ENCODE data around the gene GALNT14. TPM values are rescaled to one million over a fixed set of nuclear protein-coding genes. Genes with fewer than 3 reads are reported as not detected.

The GALNT14 gene
- polyA plus RNA-seq, 1 experiment, result 3.5 TPM

DNA sequence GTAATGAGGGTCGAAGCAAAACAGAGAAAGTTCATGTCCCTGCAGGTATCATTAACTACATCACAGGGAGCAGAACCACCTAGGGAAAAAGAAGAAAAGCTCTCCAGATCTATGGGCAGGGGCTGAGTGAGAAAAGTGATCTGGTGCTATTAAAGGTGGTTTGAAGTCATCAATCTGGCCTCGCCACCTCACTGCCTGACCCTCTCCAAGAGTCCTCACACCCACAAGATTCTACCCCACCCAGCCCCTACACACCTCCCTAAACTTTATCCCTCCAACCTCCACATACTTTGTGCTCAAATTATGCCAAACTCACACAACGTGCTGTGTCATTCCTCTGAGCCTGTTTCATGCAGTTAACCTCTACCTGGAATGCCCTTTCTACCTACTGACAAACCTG, 2.2 kb downstream of the GALNT14 start:
- Histone ChIP-seq H3K4me3 (ENCODE audit: low read depth, low read length) (no peak overlapping the region), H3K36me3 (ENCODE audit: control insufficient read depth, insufficient read depth, low read length) (no peaks in the 10 kb centered on the region), H3K27me3 (ENCODE audit: control insufficient read depth, insufficient read depth, low read length) (peaks cover 8% of the 10 kb centered on the region)
- ChIA-PET POLR2A (no interaction called here), CTCF (interaction anchor here (0.5 kb wide), 1 partner anchor 925 kb away, joined by 3 read pairs; no protein-coding TSS in a partner anchor)
- no peak for DNase-seq (ENCODE audit: low read depth)
- TF ChIP-seq, protein P1, sequence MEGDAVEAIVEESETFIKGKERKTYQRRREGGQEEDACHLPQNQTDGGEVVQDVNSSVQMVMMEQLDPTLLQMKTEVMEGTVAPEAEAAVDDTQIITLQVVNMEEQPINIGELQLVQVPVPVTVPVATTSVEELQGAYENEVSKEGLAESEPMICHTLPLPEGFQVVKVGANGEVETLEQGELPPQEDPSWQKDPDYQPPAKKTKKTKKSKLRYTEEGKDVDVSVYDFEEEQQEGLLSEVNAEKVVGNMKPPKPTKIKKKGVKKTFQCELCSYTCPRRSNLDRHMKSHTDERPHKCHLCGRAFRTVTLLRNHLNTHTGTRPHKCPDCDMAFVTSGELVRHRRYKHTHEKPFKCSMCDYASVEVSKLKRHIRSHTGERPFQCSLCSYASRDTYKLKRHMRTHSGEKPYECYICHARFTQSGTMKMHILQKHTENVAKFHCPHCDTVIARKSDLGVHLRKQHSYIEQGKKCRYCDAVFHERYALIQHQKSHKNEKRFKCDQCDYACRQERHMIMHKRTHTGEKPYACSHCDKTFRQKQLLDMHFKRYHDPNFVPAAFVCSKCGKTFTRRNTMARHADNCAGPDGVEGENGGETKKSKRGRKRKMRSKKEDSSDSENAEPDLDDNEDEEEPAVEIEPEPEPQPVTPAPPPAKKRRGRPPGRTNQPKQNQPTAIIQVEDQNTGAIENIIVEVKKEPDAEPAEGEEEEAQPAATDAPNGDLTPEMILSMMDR (IDR thresholded peaks at IDR 0.05; ENCODE audit: insufficient read depth, low read depth, low read length), result no peak

DNA sequence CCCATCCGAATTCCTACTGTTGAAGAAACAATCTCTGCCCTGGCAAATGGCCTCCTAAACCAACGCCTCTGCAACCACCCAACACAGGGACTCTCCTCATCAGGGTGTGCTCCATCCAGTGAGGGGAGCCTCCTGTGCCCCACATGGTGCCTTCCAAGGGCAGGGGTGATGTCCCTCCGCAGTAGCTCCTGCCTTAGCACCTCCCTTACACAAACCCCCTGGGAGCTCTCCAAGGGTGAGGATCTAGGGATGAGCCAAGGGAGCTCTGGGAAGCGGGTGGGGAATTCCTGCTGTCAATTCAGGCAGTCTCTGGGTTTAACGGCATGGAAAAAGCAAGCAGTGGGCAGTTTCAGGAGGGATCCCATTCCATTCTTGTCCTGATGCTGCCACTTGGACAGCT, 3.8 kb downstream of the GALNT14 start:
- no peaks in the 10 kb centered on the region for H3K36me3 ChIP-seq (ENCODE audit: control insufficient read depth, insufficient read depth, low read length)
- TF ChIP-seq, protein P1 (IDR thresholded peaks at IDR 0.05; ENCODE audit: insufficient read depth, low read depth, low read length), result no peak
- no peak overlapping the region for H3K4me3 ChIP-seq (ENCODE audit: low read depth, low read length)
- CTCF ChIA-PET, result no interaction called here
- POLR2A ChIA-PET, result no interaction called here
- DNase-seq (ENCODE audit: low read depth), result no peak
- peaks cover 8% of the 10 kb centered on the region for H3K27me3 ChIP-seq (ENCODE audit: control insufficient read depth, insufficient read depth, low read length)

DNA sequence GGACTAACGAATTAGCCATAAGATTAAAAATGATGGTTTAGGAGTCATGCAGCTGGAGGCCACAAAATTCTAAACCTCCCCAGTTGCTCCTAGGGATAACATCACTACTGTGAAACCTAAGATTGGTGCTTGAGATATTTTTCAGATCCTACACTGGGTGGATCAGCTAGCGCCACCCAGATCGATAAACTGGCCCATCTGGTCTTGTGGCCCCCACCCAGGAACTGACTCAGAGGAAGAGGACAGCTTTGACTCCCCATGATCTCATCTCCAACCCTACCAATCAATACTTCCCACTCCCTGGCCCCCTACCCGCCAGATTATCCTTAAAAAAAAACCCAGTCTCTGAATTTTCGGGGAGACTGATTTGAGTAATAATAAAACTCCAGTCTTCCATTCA, 5.5 kb downstream of the GALNT14 start:
- ChIA-PET POLR2A (no interaction called here), CTCF (no interaction called here)
- DNase-seq (ENCODE audit: low read depth), result no peak
- TF ChIP-seq, protein P1 (IDR thresholded peaks at IDR 0.05; ENCODE audit: insufficient read depth, low read depth, low read length), result no peak
- Histone ChIP-seq H3K27me3 (ENCODE audit: control insufficient read depth, insufficient read depth, low read length) (peaks cover 3% of the 10 kb centered on the region), H3K4me3 (ENCODE audit: low read depth, low read length) (no peak overlapping the region), H3K36me3 (ENCODE audit: control insufficient read depth, insufficient read depth, low read length) (no peaks in the 10 kb centered on the region)

- Histone ChIP-seq H3K4me3 (ENCODE audit: low read depth, low read length) (no peak overlapping the region), H3K36me3 (ENCODE audit: control insufficient read depth, insufficient read depth, low read length) (no peaks in the 10 kb centered on the region), H3K27me3 (ENCODE audit: control insufficient read depth, insufficient read depth, low read length) (peaks cover 3% of the 10 kb centered on the region)
- TF ChIP-seq, protein P1 (IDR thresholded peaks at IDR 0.05; ENCODE audit: insufficient read depth, low read depth, low read length), result no peak
- ChIA-PET CTCF (no interaction called here), POLR2A (no interaction called here)
- DNase-seq (ENCODE audit: low read depth), result no peak
These were observed 6.4 kb downstream of the GALNT14 start for GRCh38 chr2:31131871-31132270.

- no peaks in the 10 kb centered on the region for H3K36me3 ChIP-seq (ENCODE audit: control insufficient read depth, insufficient read depth, low read length)
- DNase-seq (ENCODE audit: low read depth), result no peak
- no peaks in the 10 kb centered on the region; the same call in 1 of the 2 replicates for H3K27me3 ChIP-seq (ENCODE audit: control insufficient read depth, insufficient read depth, low read length)
- H3K4me3 ChIP-seq (ENCODE audit: low read depth, low read length), result no peak overlapping the region
- POLR2A ChIA-PET, result no interaction called here
- CTCF ChIA-PET, result interaction anchor here (1.0 to 1.7 kb wide), 2 partner anchors 8 to 15 kb away, joined by 3 to 6 read pairs; partner anchors contain the start of gene GALNT14
- TF ChIP-seq, protein P1 (IDR thresholded peaks at IDR 0.05; ENCODE audit: insufficient read depth, low read depth, low read length), result no peak
These were observed 8.7 kb downstream of the GALNT14 start for GRCh38 chr2:31129375-31130171.
